GM12878 (cell line): ENCODE data around the gene BIVM. TPM values are rescaled to one million over a fixed set of nuclear protein-coding genes. Genes with fewer than 3 reads are reported as not detected.
A peak's percentile ranks its signal among the peaks of the same experiment; 100 is the strongest.

Experiments used
- ATAC-seq: fragments of 200-7000 bp; cut with Tn5 transposase; 3 replicates; pipeline ENCODE4 v1.9.1; 2020; ENCODE audit warnings: mild to moderate bottlenecking, moderate library complexity
- BruUV-seq: library from RNA; stranded (reverse); fragments of 400-500 nt; replicated peaks from 2 replicates; lab custom pipeline; 2021; lab: Mats Ljungman, UMichigan
- CTCF ChIA-PET: fragments of 300-600 bp; sonication (Branson Sonifier 250); formaldehyde crosslinking; extraction: SDS; loops from one replicate; lab custom pipeline; 2021; ENCODE audit warnings: inconsistent platforms; lab: Yijun Ruan, JAX
- POLR2A ChIA-PET: fragments of 350-600 bp; formaldehyde crosslinking; extraction: SDS; loops from one replicate; lab custom pipeline; 2021; ENCODE audit warnings: inconsistent platforms; lab: Charles Lee
- RAD21 ChIA-PET: fragments of 300-600 bp; sonication (Branson Sonifier 250); formaldehyde crosslinking; loops from one replicate; lab custom pipeline; 2023; ENCODE audit warnings: antibody characterized with exemption; ENCODE audit not compliant: unreplicated experiment; lab: Charles Lee
- SMC1A ChIA-PET: fragments of 300-600 bp; sonication (Branson Sonifier 250); formaldehyde crosslinking; loops from one replicate; lab custom pipeline; 2023; ENCODE audit not compliant: unreplicated experiment, uncharacterized antibody; lab: Charles Lee
- DNase-seq: peaks from one replicate; pipeline ENCODE4 v3.0.0-alpha.2; 2011; ENCODE audit warnings: low read depth, low spot score
- FAIRE-seq: peaks from 3 replicates; lab custom pipeline; 2011; peaks lifted over from hg19 to GRCh38; lab: Jason Lieb, UNC
- H2AFZ ChIP-seq: 2 replicates; pipeline ENCODE4 v1.6.0; 2011; ENCODE audit warnings: low read depth, low read length, control low read depth; ENCODE audit not compliant: control insufficient read depth
- H3K27ac ChIP-seq: 2 replicates; pipeline ENCODE4 v1.5.1; 2011; ENCODE audit warnings: control low read depth; ENCODE audit not compliant: control insufficient read depth, insufficient read depth
- H3K27me3 ChIP-seq, 2 experiments: replicated peaks in 1 of 2; 2 replicates each; pipeline versions ENCODE4 v1.6.0 to v1.6.1; 2011; ENCODE audit warnings: low read length in 1 of 2; ENCODE audit not compliant: control insufficient read depth in 2 of 2, insufficient read depth in 2 of 2
- H3K36me3 ChIP-seq, 2 experiments: 2 replicates each; pipeline ENCODE4 v1.5.1; 2011; ENCODE audit warnings: low read length in 1 of 2; ENCODE audit not compliant: control insufficient read depth in 2 of 2, insufficient read depth in 2 of 2
- H3K4me1 ChIP-seq: 2 replicates; pipeline ENCODE4 v1.6.1; 2011; ENCODE audit warnings: mild to moderate bottlenecking, low read length, moderate library complexity, mixed read lengths; ENCODE audit not compliant: control insufficient read depth, insufficient read depth
- H3K4me2 ChIP-seq: 2 replicates; pipeline ENCODE4 v1.6.0; 2011; ENCODE audit warnings: control low read depth; ENCODE audit not compliant: control insufficient read depth, insufficient read depth
- H3K4me3 ChIP-seq: fragments of 200-600 bp; sonication (generic); 2 replicates; pipeline ENCODE4 v1.5.1; 2016
- H3K79me2 ChIP-seq: 2 replicates; pipeline ENCODE4 v1.6.0; 2011; ENCODE audit warnings: low read length; ENCODE audit not compliant: control insufficient read depth, insufficient read depth
- H3K9ac ChIP-seq: 2 replicates; pipeline ENCODE4 v1.8.0; 2011; ENCODE audit warnings: low read length, control low read depth, mixed read lengths; ENCODE audit not compliant: control insufficient read depth, insufficient read depth
- H3K9me3 ChIP-seq: replicated peaks from 3 replicates; pipeline ENCODE4 v1.5.1; 2011; ENCODE audit warnings: mild to moderate bottlenecking, low read length; ENCODE audit not compliant: control insufficient read depth, insufficient read depth
- H4K20me1 ChIP-seq: 2 replicates; pipeline ENCODE4 v1.6.0; 2011; ENCODE audit not compliant: control insufficient read depth, insufficient read depth
- BACH1 ChIP-seq: fragments of 450-650 bp; IDR thresholded peaks from 2 replicates; pipeline ENCODE4 v1.6.1; 2017; ENCODE audit warnings: mild to moderate bottlenecking, borderline replicate concordance
- IRF4 ChIP-seq: IDR thresholded peaks from 2 replicates; pipeline ENCODE4 v1.6.1; 2011; ENCODE audit warnings: low read depth, low read length
- NR2C1 ChIP-seq: fragments of 450-650 bp; IDR thresholded peaks from 2 replicates; pipeline ENCODE4 v1.6.1; 2017; ENCODE audit warnings: antibody characterized with exemption, mild to moderate bottlenecking, moderate library complexity
- PAX8 ChIP-seq: fragments of 450-650 bp; IDR thresholded peaks from 2 replicates; pipeline ENCODE4 v1.6.1; 2017; ENCODE audit warnings: mild to moderate bottlenecking, moderate library complexity
- RAD21 ChIP-seq: IDR thresholded peaks from 2 replicates; pipeline ENCODE4 v1.6.1; 2011; ENCODE audit warnings: mild to moderate bottlenecking, low read depth, low read length, moderate library complexity; ENCODE audit not compliant: insufficient read depth
- RFX5 ChIP-seq: IDR thresholded peaks from 2 replicates; pipeline ENCODE4 v1.6.1; 2011; ENCODE audit warnings: low read depth, low read length, improper control_type of control experiment
- RUNX3 ChIP-seq: IDR thresholded peaks from 2 replicates; pipeline ENCODE4 v1.6.1; 2012; ENCODE audit warnings: low read length, inconsistent platforms
- SP1 ChIP-seq: IDR thresholded peaks from one replicate; pipeline ENCODE4 v1.6.1; 2011; ENCODE audit warnings: low read depth, low read length
- TBL1XR1 ChIP-seq: IDR thresholded peaks from 2 replicates; pipeline ENCODE4 v1.6.1; 2012; ENCODE audit warnings: low read depth, low read length, improper control_type of control experiment
- WRNIP1 ChIP-seq: IDR thresholded peaks from 2 replicates; pipeline ENCODE4 v1.6.1; 2011; ENCODE audit warnings: low read depth, low read length, improper control_type of control experiment, borderline replicate concordance
- YY1 ChIP-seq: IDR thresholded peaks from 2 replicates; pipeline ENCODE4 v1.6.1; 2011; ENCODE audit warnings: low read depth, mild to moderate bottlenecking, low read length
- WGBS: methylation state at CpG from one replicate; pipeline ENCODE4 v1.1.6; 2016; ENCODE audit warnings: low lambda C conversion rate; ENCODE audit not compliant: insufficient replicate concordance, insufficient coverage; ENCODE audit errors: missing lambda C conversion rate; 5-methylcytosine and 5-hydroxymethylcytosine counted together
- in situ Hi-C: fragments of 300-500 bp; cut with MboI; formaldehyde crosslinking; loops from 9 replicates; pipeline ENCODE4 v1.14.3; 2018; ENCODE audit warnings: mixed read lengths
- intact Hi-C: fragments of 100-400 bp; cut with micrococcal nuclease; formaldehyde crosslinking; loops from one replicate; pipeline ENCODE4 v1.14.2; 2022; ENCODE audit not compliant: unreplicated experiment
- polyA plus RNA-seq, 11 experiments: library from polyadenylated mRNA; depleted of rRNA in 4 of 11; unstranded in 6 of 11; stranded (reverse) in 5 of 11; fragments of >200 nt; fragmentation: Nextera tagmentation in 4 of 11; fragmentation: Illumina TruSeq in 1 of 11; extraction: Ambion mirVana in 4 of 11; extraction: Trizol in 1 of 11; gene quantifications; 1 replicate in 1 of 11; 2 replicates in 10 of 11; pipeline versions ENCODE4 v1.2.1 to v1.2.3, GENCODE V29; 2011 to 2016; ENCODE audit warnings: inconsistent platforms in 2 of 11, missing spikeins in 2 of 11, low read depth in 1 of 11
- total RNA-seq, 4 experiments: library from RNA; depleted of rRNA in 3 of 4; stranded (reverse); fragments of >200 nt in 3 of 4; fragmentation: Illumina TruSeq in 1 of 4; extraction: Trizol in 1 of 4; gene quantifications; 2 replicates each; pipeline versions ENCODE4 v1.2.1 to v1.2.3, GENCODE V29; 2013 to 2021
- TF ChIP-seq, protein P1 (sequence below): fragments of 450-650 bp; IDR thresholded peaks from 2 replicates; pipeline ENCODE4 v1.6.1; 2017; ENCODE audit warnings: mild to moderate bottlenecking, moderate library complexity
- TF ChIP-seq, protein P2 (sequence below), 3 experiments: IDR thresholded peaks in 2 of 3; conservative IDR thresholded peaks in 1 of 3; 2 replicates each; pipeline ENCODE4 v1.5.1; 2011; ENCODE audit warnings: low read depth in 3 of 3, low read length in 3 of 3, mild to moderate bottlenecking in 3 of 3, control low read depth in 2 of 3, moderate library complexity in 2 of 3, inconsistent platforms in 1 of 3, mixed read lengths in 1 of 3; ENCODE audit not compliant: control insufficient read depth in 2 of 3, insufficient read depth in 1 of 3; ENCODE audit errors: extremely low read depth in 1 of 3
- TF ChIP-seq, protein P3 (sequence below): IDR thresholded peaks from 2 replicates; pipeline ENCODE4 v1.6.1; 2011; ENCODE audit warnings: borderline replicate concordance, low read depth, mild to moderate bottlenecking, moderate library complexity, mixed read lengths, low read length; ENCODE audit not compliant: insufficient read depth; ENCODE audit errors: extremely low read length
- TF ChIP-seq, protein P4 (sequence below): fragments of 450-650 bp; IDR thresholded peaks from 2 replicates; pipeline ENCODE4 v1.6.1; 2016; ENCODE audit warnings: mild to moderate bottlenecking

Gene BIVM
- total and polyA plus RNA-seq, 10 of the 15 experiments (the other 5 are each of a cell fraction or from before 2014, with no cell fraction given), result 3.4 to 20.1 (median 14.1) TPM

DNA sequence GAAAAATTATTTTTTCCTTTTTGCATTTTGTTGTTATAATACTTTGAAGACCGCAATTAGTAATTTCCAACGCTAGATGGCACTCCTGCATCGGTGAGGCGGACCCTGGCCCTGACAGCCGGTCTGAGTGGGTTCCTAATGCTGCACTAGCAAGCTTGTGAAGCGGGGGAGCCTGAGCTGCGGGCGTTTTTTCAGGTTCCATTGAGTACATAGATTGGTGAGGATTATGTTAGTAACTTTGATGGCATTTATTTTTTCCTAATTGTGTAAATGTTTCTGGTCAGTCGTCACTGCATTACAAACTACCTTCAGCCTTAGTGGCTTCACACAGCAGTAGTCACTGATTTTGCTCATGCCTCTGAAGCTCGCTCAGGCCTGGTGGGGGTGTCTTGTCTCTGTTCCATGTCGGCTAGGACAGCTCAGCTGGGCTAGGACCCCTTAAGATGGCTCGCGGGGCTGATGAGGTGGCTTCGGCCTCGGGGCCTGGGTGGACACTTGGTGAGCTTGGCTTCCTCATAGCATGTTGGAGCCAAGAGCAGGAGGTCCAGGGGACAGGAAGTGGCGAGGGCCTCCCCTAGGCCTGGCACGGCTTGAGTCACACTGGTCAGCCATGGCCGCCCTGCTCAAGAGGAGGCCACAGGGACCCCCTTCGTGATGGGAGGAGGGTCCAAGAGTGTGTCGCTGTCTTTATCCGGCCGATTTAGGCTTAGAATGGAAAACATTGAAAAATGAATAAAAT is 71.9 kb downstream of the BIVM start:
- H3K36me3 ChIP-seq, result peaks cover 12 to 24% of the 10 kb centered on the region in 2 experiments
- WGBS, result 47% methylated on average over 22 of the region's 22 CpGs
- in situ Hi-C loops (no loop called here), intact Hi-C loops (no loop called here)
- CTCF ChIA-PET, result interaction anchor here (0.7 to 2.6 kb wide), 40 partner anchors 9 to 1896 kb away, joined by 3 to 24 read pairs (median 4); partner anchors contain the start of gene ERCC5
- H3K79me2 ChIP-seq, result no peaks in the 10 kb centered on the region; the same call in 1 of the 2 replicates
- H3K4me1 ChIP-seq, result no peaks in the 10 kb centered on the region
- no peak overlapping the region for H3K4me2 ChIP-seq
- no TSS peak for BruUV-seq
- peak; percentile 98 for FAIRE-seq
- H2AFZ ChIP-seq, result no peak overlapping the region
- POLR2A ChIA-PET, result no interaction called here
- no peak overlapping the region for H3K9ac ChIP-seq
- SMC1A ChIA-PET, result interaction anchor here (0.6 to 1.8 kb wide), 24 partner anchors 10 to 858 kb away, joined by 3 to 9 read pairs (median 4); partner anchors contain the start of gene ERCC5
- no peaks in the 10 kb centered on the region for H3K9me3 ChIP-seq
- H3K4me3 ChIP-seq, result no peak overlapping the region
- ATAC-seq, result peak; percentile 95
- DNase-seq, result no peak
- RAD21 ChIA-PET, result interaction anchor here (0.6 to 2.1 kb wide), 17 partner anchors 9 to 319 kb away, joined by 3 to 9 read pairs (median 4); partner anchors contain the start of gene ERCC5
- no peak overlapping the region for H3K27ac ChIP-seq
- H3K27me3 ChIP-seq, result no peaks in the 10 kb centered on the region
- no peaks in the 10 kb centered on the region for H4K20me1 ChIP-seq
- TF ChIP-seq YY1, result no peak
- TF ChIP-seq, protein P1, sequence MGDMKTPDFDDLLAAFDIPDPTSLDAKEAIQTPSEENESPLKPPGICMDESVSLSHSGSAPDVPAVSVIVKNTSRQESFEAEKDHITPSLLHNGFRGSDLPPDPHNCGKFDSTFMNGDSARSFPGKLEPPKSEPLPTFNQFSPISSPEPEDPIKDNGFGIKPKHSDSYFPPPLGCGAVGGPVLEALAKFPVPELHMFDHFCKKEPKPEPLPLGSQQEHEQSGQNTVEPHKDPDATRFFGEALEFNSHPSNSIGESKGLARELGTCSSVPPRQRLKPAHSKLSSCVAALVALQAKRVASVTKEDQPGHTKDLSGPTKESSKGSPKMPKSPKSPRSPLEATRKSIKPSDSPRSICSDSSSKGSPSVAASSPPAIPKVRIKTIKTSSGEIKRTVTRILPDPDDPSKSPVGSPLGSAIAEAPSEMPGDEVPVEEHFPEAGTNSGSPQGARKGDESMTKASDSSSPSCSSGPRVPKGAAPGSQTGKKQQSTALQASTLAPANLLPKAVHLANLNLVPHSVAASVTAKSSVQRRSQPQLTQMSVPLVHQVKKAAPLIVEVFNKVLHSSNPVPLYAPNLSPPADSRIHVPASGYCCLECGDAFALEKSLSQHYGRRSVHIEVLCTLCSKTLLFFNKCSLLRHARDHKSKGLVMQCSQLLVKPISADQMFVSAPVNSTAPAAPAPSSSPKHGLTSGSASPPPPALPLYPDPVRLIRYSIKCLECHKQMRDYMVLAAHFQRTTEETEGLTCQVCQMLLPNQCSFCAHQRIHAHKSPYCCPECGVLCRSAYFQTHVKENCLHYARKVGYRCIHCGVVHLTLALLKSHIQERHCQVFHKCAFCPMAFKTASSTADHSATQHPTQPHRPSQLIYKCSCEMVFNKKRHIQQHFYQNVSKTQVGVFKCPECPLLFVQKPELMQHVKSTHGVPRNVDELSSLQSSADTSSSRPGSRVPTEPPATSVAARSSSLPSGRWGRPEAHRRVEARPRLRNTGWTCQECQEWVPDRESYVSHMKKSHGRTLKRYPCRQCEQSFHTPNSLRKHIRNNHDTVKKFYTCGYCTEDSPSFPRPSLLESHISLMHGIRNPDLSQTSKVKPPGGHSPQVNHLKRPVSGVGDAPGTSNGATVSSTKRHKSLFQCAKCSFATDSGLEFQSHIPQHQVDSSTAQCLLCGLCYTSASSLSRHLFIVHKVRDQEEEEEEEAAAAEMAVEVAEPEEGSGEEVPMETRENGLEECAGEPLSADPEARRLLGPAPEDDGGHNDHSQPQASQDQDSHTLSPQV, result no peak
- TF ChIP-seq, protein P2, sequence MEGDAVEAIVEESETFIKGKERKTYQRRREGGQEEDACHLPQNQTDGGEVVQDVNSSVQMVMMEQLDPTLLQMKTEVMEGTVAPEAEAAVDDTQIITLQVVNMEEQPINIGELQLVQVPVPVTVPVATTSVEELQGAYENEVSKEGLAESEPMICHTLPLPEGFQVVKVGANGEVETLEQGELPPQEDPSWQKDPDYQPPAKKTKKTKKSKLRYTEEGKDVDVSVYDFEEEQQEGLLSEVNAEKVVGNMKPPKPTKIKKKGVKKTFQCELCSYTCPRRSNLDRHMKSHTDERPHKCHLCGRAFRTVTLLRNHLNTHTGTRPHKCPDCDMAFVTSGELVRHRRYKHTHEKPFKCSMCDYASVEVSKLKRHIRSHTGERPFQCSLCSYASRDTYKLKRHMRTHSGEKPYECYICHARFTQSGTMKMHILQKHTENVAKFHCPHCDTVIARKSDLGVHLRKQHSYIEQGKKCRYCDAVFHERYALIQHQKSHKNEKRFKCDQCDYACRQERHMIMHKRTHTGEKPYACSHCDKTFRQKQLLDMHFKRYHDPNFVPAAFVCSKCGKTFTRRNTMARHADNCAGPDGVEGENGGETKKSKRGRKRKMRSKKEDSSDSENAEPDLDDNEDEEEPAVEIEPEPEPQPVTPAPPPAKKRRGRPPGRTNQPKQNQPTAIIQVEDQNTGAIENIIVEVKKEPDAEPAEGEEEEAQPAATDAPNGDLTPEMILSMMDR (IDR thresholded peaks at IDR 0.05 in 2 of 3, conservative IDR thresholded peaks at IDR 0.05 in 1 of 3; ENCODE audit: control insufficient read depth in 2 of 3, extremely low read depth in 1 of 3, insufficient read depth in 1 of 3, low read depth in 3 of 3, low read length in 3 of 3), result peak; percentile 72 to 82 (median 73)
- TF ChIP-seq, protein P3, sequence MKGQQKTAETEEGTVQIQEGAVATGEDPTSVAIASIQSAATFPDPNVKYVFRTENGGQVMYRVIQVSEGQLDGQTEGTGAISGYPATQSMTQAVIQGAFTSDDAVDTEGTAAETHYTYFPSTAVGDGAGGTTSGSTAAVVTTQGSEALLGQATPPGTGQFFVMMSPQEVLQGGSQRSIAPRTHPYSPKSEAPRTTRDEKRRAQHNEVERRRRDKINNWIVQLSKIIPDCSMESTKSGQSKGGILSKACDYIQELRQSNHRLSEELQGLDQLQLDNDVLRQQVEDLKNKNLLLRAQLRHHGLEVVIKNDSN, result no peak
- no peak for TF ChIP-seq SP1
- no peak for TF ChIP-seq WRNIP1
- TF ChIP-seq RAD21, result peak; percentile 90
- TF ChIP-seq, protein P4, sequence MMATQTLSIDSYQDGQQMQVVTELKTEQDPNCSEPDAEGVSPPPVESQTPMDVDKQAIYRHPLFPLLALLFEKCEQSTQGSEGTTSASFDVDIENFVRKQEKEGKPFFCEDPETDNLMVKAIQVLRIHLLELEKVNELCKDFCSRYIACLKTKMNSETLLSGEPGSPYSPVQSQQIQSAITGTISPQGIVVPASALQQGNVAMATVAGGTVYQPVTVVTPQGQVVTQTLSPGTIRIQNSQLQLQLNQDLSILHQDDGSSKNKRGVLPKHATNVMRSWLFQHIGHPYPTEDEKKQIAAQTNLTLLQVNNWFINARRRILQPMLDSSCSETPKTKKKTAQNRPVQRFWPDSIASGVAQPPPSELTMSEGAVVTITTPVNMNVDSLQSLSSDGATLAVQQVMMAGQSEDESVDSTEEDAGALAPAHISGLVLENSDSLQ, result 0 out of 2 replicates have a peak, but pooled peaks have one; percentile 2
- peak; percentile 79 for TF ChIP-seq RUNX3
- no peak for TF ChIP-seq NR2C1
- TF ChIP-seq TBL1XR1, result no peak
- TF ChIP-seq IRF4, result no peak
- no peak for TF ChIP-seq PAX8
- no peak for TF ChIP-seq RFX5
- TF ChIP-seq BACH1, result no peak
